PC-9 (cell line): ENCODE results near the gene CTDP1. TPM values are rescaled to one million over a fixed set of nuclear protein-coding genes. Genes with fewer than 3 reads are reported as not detected.

Source experiments
- BruUV-seq: library from RNA; stranded (reverse); fragments of 400-500 nt; replicated peaks from 2 replicates; lab custom pipeline; 2021; lab: Mats Ljungman, UMichigan
- CTCF ChIA-PET: fragments of 300-600 bp; sonication (Branson Sonifier 250); formaldehyde crosslinking; loops from one replicate; lab custom pipeline; 2022; ENCODE audit warnings: antibody characterized with exemption; lab: Charles Lee
- POLR2A ChIA-PET: fragments of 300-600 bp; sonication (Branson Sonifier 250); formaldehyde crosslinking; loops from one replicate; lab custom pipeline; 2022; ENCODE audit warnings: antibody characterized with exemption; ENCODE audit not compliant: unreplicated experiment; lab: Charles Lee
- DNase-seq, 2 experiments: peaks; one replicate each; pipeline versions ENCODE4 v3.0.0 to v3.0.0-alpha.2; 2015 to 2022; ENCODE audit warnings: mixed read lengths in 1 of 2
- H2AFZ ChIP-seq: fragments of 200-600 bp; sonication (generic); 2 replicates; pipeline ENCODE4 v1.8.1; 2017; ENCODE audit warnings: antibody characterized with exemption
- H3F3A ChIP-seq: fragments of 200-600 bp; sonication (generic); 2 replicates; pipeline ENCODE4 v1.8.1; 2017; ENCODE audit warnings: antibody characterized with exemption, mild to moderate bottlenecking, low read depth; ENCODE audit not compliant: insufficient read depth
- H3K27ac ChIP-seq: fragments of 200-600 bp; sonication (generic); 2 replicates; pipeline ENCODE4 v1.6.1; 2016; ENCODE audit warnings: mixed run types
- H3K27me3 ChIP-seq: fragments of 200-600 bp; sonication (generic); 2 replicates; pipeline ENCODE4 v1.6.1; 2016; ENCODE audit warnings: low read depth, mixed run types; ENCODE audit not compliant: insufficient read depth
- H3K36me3 ChIP-seq: fragments of 200-600 bp; sonication (generic); 2 replicates; pipeline ENCODE4 v1.6.1; 2016; ENCODE audit warnings: low read depth, mixed run types
- H3K4me1 ChIP-seq: fragments of 200-600 bp; sonication (generic); replicated peaks from 2 replicates; pipeline ENCODE4 v1.6.1; 2016; ENCODE audit warnings: mixed run types; ENCODE audit not compliant: insufficient read depth
- H3K4me2 ChIP-seq: fragments of 200-600 bp; sonication (generic); 2 replicates; pipeline ENCODE4 v1.6.1; 2017; ENCODE audit warnings: mixed run types
- H3K4me3 ChIP-seq: fragments of 200-600 bp; sonication (generic); 2 replicates; pipeline ENCODE4 v1.6.1; 2016; ENCODE audit warnings: mixed run types
- H3K79me2 ChIP-seq: fragments of 200-600 bp; sonication (generic); 2 replicates; pipeline ENCODE4 v1.6.1; 2017; ENCODE audit warnings: low read depth, mixed run types
- H3K9me2 ChIP-seq: fragments of 200-600 bp; sonication (generic); 2 replicates; pipeline ENCODE4 v1.8.1; 2017; ENCODE audit warnings: mild to moderate bottlenecking; ENCODE audit not compliant: insufficient read depth
- H3K9me3 ChIP-seq: fragments of 200-600 bp; sonication (generic); 2 replicates; pipeline ENCODE4 v1.8.1; 2016; ENCODE audit warnings: low read depth; ENCODE audit not compliant: insufficient read depth
- H4K20me1 ChIP-seq: fragments of 200-600 bp; sonication (generic); 2 replicates; pipeline ENCODE4 v1.8.1; 2017; ENCODE audit not compliant: insufficient read depth
- EZH2 ChIP-seq: fragments of 200-600 bp; sonication (generic); IDR thresholded peaks from 2 replicates; pipeline ENCODE4 v1.8.0; 2017; ENCODE audit warnings: antibody characterized with exemption, low read depth
- intact Hi-C: fragments of 100-400 bp; cut with micrococcal nuclease; formaldehyde crosslinking; loops from one replicate; pipeline ENCODE4 v1.10.0; 2022; ENCODE audit not compliant: unreplicated experiment
- total RNA-seq: library from RNA; stranded (reverse); gene quantifications from 2 replicates; pipeline ENCODE4 v1.2.3, GENCODE V29; 2021
- TF ChIP-seq, protein P1 (sequence below): fragments of 200-600 bp; sonication (generic); conservative IDR thresholded peaks from 2 replicates; pipeline ENCODE4 v1.6.1; 2017; ENCODE audit warnings: mixed run types, antibody characterized with exemption, mild to moderate bottlenecking, moderate library complexity

The CTDP1 gene
- total RNA-seq, 1 experiment from 2014 or later = 16.0 TPM

DNA sequence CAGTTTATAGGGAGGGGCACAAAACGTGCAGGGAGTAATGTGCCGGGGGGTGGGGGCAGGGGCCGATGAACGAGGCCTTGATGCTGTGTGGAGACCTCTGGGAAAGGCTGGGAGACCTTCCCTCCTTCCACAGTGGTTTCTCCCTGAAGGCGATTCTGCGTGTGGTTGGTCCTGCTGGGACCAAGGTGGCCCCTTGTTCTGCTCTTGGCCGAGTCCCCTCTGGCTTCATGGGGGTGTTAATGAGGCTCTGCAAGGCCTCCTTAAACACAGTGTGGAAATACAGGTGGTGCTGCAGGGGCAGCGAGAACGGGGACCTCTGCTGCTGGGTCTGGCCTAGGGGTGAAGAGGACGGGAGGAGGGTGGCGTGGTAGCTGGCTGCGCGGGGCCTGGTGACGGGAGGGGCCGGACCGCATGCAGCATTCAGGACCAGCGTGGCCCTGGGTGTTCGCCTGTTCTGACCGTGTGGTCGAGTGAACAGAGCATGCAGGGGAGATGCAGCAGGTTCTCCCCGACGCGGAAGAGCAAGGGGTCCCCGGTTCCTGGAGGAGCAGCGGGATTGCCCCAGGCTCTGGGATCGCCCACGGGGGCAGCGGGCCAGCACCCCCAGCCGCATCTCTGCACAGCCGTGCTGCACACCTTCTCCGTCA, 76.0 kb downstream of the CTDP1 start:
- H2AFZ ChIP-seq = no peak overlapping the region
- no peak overlapping the region for H3K4me3 ChIP-seq
- no peak overlapping the region for H3K27ac ChIP-seq
- intact Hi-C loops = no loop called here
- DNase-seq = no peak
- no peak for TF ChIP-seq EZH2
- TF ChIP-seq, protein P1, sequence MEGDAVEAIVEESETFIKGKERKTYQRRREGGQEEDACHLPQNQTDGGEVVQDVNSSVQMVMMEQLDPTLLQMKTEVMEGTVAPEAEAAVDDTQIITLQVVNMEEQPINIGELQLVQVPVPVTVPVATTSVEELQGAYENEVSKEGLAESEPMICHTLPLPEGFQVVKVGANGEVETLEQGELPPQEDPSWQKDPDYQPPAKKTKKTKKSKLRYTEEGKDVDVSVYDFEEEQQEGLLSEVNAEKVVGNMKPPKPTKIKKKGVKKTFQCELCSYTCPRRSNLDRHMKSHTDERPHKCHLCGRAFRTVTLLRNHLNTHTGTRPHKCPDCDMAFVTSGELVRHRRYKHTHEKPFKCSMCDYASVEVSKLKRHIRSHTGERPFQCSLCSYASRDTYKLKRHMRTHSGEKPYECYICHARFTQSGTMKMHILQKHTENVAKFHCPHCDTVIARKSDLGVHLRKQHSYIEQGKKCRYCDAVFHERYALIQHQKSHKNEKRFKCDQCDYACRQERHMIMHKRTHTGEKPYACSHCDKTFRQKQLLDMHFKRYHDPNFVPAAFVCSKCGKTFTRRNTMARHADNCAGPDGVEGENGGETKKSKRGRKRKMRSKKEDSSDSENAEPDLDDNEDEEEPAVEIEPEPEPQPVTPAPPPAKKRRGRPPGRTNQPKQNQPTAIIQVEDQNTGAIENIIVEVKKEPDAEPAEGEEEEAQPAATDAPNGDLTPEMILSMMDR = no peak
- ChIA-PET POLR2A (no interaction called here), CTCF (no interaction called here)
- H3K27me3 ChIP-seq = no peaks in the 10 kb centered on the region
- no peaks in the 10 kb centered on the region for H3K9me2 ChIP-seq
- no peaks in the 10 kb centered on the region; the same call in 1 of the 2 replicates for H4K20me1 ChIP-seq
- H3K79me2 ChIP-seq = no peaks in the 10 kb centered on the region
- H3F3A ChIP-seq = no peaks in the 10 kb centered on the region
- no peaks in the 10 kb centered on the region for H3K9me3 ChIP-seq
- no peaks in the 10 kb centered on the region for H3K4me1 ChIP-seq
- no TSS peak for BruUV-seq
- no peak overlapping the region for H3K4me2 ChIP-seq
- H3K36me3 ChIP-seq = 0 out of 2 replicates have a peak, but pooled peaks cover 6% of the 10 kb centered on the region

GRCh38 chr18:79756143-79756500, 76.5 kb downstream of the CTDP1 start:
- intact Hi-C loops = no loop called here
- POLR2A ChIA-PET = no interaction called here

DNA sequence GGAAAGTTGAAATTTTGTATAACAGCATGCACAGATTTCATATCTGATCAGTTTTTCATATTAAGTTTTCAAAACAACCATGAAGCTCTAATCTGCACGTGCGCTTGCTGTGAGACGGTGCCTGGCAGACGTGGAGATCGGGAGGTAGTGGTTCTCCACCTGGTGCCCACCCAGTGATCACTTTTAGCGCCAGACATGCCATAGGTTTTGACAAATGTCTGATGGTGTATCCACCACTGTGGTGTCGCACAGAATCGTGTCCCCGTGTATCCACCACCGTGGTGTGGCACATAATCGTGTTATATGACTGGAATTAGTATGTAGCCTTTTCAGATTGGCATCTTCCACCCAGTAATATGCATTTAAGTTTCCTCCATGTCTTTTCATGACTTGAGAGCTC, 77.2 kb downstream of the CTDP1 start:
- CTCF ChIA-PET = no interaction called here
- Histone ChIP-seq H3K4me3 (no peak overlapping the region), H3K27ac (no peak overlapping the region), H3F3A (no peaks in the 10 kb centered on the region), H3K27me3 (no peaks in the 10 kb centered on the region), H3K4me1 (no peaks in the 10 kb centered on the region), H2AFZ (no peak overlapping the region), H4K20me1 (no peaks in the 10 kb centered on the region; the same call in 1 of the 2 replicates), H3K36me3 (0 out of 2 replicates have a peak, but pooled peaks cover 6% of the 10 kb centered on the region), H3K4me2 (no peak overlapping the region), H3K9me2 (no peaks in the 10 kb centered on the region), H3K79me2 (no peaks in the 10 kb centered on the region), H3K9me3 (no peaks in the 10 kb centered on the region)
- TF ChIP-seq, protein P1 = no peak
- TF ChIP-seq EZH2 = no peak
- intact Hi-C loops = no loop called here
- no peak for DNase-seq
- no TSS peak for BruUV-seq
- POLR2A ChIA-PET = no interaction called here

More at GRCh38 chr18:79756143-79756500, 76.5 kb downstream of the CTDP1 start:
- Histone ChIP-seq H3K27ac (no peak overlapping the region), H3K9me3 (no peaks in the 10 kb centered on the region), H3K36me3 (0 out of 2 replicates have a peak, but pooled peaks cover 6% of the 10 kb centered on the region), H3K79me2 (no peaks in the 10 kb centered on the region), H3K4me1 (no peaks in the 10 kb centered on the region), H4K20me1 (no peaks in the 10 kb centered on the region; the same call in 1 of the 2 replicates), H3K4me2 (no peak overlapping the region), H2AFZ (no peak overlapping the region), H3K9me2 (no peaks in the 10 kb centered on the region), H3F3A (no peaks in the 10 kb centered on the region), H3K27me3 (no peaks in the 10 kb centered on the region), H3K4me3 (no peak overlapping the region)
- TF ChIP-seq, protein P1 = no peak
- TF ChIP-seq EZH2 = no peak
- no peak for DNase-seq
- CTCF ChIA-PET = no interaction called here
- BruUV-seq = no TSS peak
